GM12878 (cell line): ENCODE results near the gene PLEKHM1. TPM values are rescaled to one million over a fixed set of nuclear protein-coding genes. Genes with fewer than 3 reads are reported as not detected.

Experiments
- ATAC-seq: fragments of 200-7000 bp; cut with Tn5 transposase; 3 replicates; pipeline ENCODE4 v1.9.1; 2020; ENCODE audit warnings: mild to moderate bottlenecking, moderate library complexity
- BruUV-seq: library from RNA; stranded (reverse); fragments of 400-500 nt; replicated peaks from 2 replicates; lab custom pipeline; 2021; lab: Mats Ljungman, UMichigan
- CTCF ChIA-PET: fragments of 300-600 bp; sonication (Branson Sonifier 250); formaldehyde crosslinking; extraction: SDS; loops from one replicate; lab custom pipeline; 2021; ENCODE audit warnings: inconsistent platforms; lab: Yijun Ruan, JAX
- POLR2A ChIA-PET: fragments of 350-600 bp; formaldehyde crosslinking; extraction: SDS; loops from one replicate; lab custom pipeline; 2021; ENCODE audit warnings: inconsistent platforms; lab: Charles Lee
- RAD21 ChIA-PET: fragments of 300-600 bp; sonication (Branson Sonifier 250); formaldehyde crosslinking; loops from one replicate; lab custom pipeline; 2023; ENCODE audit warnings: antibody characterized with exemption; ENCODE audit not compliant: unreplicated experiment; lab: Charles Lee
- SMC1A ChIA-PET: fragments of 300-600 bp; sonication (Branson Sonifier 250); formaldehyde crosslinking; loops from one replicate; lab custom pipeline; 2023; ENCODE audit not compliant: unreplicated experiment, uncharacterized antibody; lab: Charles Lee
- DNase-seq: peaks from one replicate; pipeline ENCODE4 v3.0.0-alpha.2; 2011; ENCODE audit warnings: low read depth, low spot score
- FAIRE-seq: peaks from 3 replicates; lab custom pipeline; 2011; peaks lifted over from hg19 to GRCh38; lab: Jason Lieb, UNC
- H2AFZ ChIP-seq: 2 replicates; pipeline ENCODE4 v1.6.0; 2011; ENCODE audit warnings: low read depth, low read length, control low read depth; ENCODE audit not compliant: control insufficient read depth
- H3K27ac ChIP-seq: 2 replicates; pipeline ENCODE4 v1.5.1; 2011; ENCODE audit warnings: control low read depth; ENCODE audit not compliant: control insufficient read depth, insufficient read depth
- H3K27me3 ChIP-seq, 2 experiments: replicated peaks in 1 of 2; 2 replicates each; pipeline versions ENCODE4 v1.6.0 to v1.6.1; 2011; ENCODE audit warnings: low read length in 1 of 2; ENCODE audit not compliant: control insufficient read depth in 2 of 2, insufficient read depth in 2 of 2
- H3K36me3 ChIP-seq, 2 experiments: 2 replicates each; pipeline ENCODE4 v1.5.1; 2011; ENCODE audit warnings: low read length in 1 of 2; ENCODE audit not compliant: control insufficient read depth in 2 of 2, insufficient read depth in 2 of 2
- H3K4me1 ChIP-seq: 2 replicates; pipeline ENCODE4 v1.6.1; 2011; ENCODE audit warnings: mild to moderate bottlenecking, low read length, moderate library complexity, mixed read lengths; ENCODE audit not compliant: control insufficient read depth, insufficient read depth
- H3K4me2 ChIP-seq: 2 replicates; pipeline ENCODE4 v1.6.0; 2011; ENCODE audit warnings: control low read depth; ENCODE audit not compliant: control insufficient read depth, insufficient read depth
- H3K4me3 ChIP-seq: fragments of 200-600 bp; sonication (generic); 2 replicates; pipeline ENCODE4 v1.5.1; 2016
- H3K79me2 ChIP-seq: 2 replicates; pipeline ENCODE4 v1.6.0; 2011; ENCODE audit warnings: low read length; ENCODE audit not compliant: control insufficient read depth, insufficient read depth
- H3K9ac ChIP-seq: 2 replicates; pipeline ENCODE4 v1.8.0; 2011; ENCODE audit warnings: low read length, control low read depth, mixed read lengths; ENCODE audit not compliant: control insufficient read depth, insufficient read depth
- H3K9me3 ChIP-seq: replicated peaks from 3 replicates; pipeline ENCODE4 v1.5.1; 2011; ENCODE audit warnings: mild to moderate bottlenecking, low read length; ENCODE audit not compliant: control insufficient read depth, insufficient read depth
- H4K20me1 ChIP-seq: 2 replicates; pipeline ENCODE4 v1.6.0; 2011; ENCODE audit not compliant: control insufficient read depth, insufficient read depth
- ASH2L ChIP-seq: fragments of 300-600, 200-600 bp; sonication (generic); IDR thresholded peaks from 2 replicates; pipeline ENCODE4 v1.6.1; 2017; ENCODE audit warnings: low read depth, mild to moderate bottlenecking, borderline replicate concordance
- CEBPZ ChIP-seq: fragments of 150-350 bp; IDR thresholded peaks from 2 replicates; pipeline ENCODE4 v1.6.1; 2016; ENCODE audit warnings: low read depth, low read length
- CUX1 ChIP-seq: IDR thresholded peaks from 2 replicates; pipeline ENCODE4 v1.6.1; 2012; ENCODE audit warnings: improper control_type of control experiment, low read depth, low read length; ENCODE audit not compliant: insufficient replicate concordance
- IRF5 ChIP-seq: fragments of 450-650 bp; IDR thresholded peaks from 2 replicates; pipeline ENCODE4 v1.6.1; 2017; ENCODE audit warnings: borderline replicate concordance
- MTA2 ChIP-seq: fragments of 450-650 bp; IDR thresholded peaks from 2 replicates; pipeline ENCODE4 v1.6.1; 2016; ENCODE audit warnings: low read depth, mild to moderate bottlenecking, moderate library complexity
- NR2C1 ChIP-seq: fragments of 450-650 bp; IDR thresholded peaks from 2 replicates; pipeline ENCODE4 v1.6.1; 2017; ENCODE audit warnings: antibody characterized with exemption, mild to moderate bottlenecking, moderate library complexity
- NRF1 ChIP-seq: conservative IDR thresholded peaks from 2 replicates; pipeline ENCODE4 v1.6.1; 2011; ENCODE audit warnings: mild to moderate bottlenecking, low read depth, low read length, improper control_type of control experiment
- RAD51 ChIP-seq: fragments of 450-650 bp; IDR thresholded peaks from 2 replicates; pipeline ENCODE4 v1.6.1; 2016; ENCODE audit warnings: moderate library complexity, mild to moderate bottlenecking, inconsistent platforms
- SIN3A ChIP-seq: IDR thresholded peaks from 2 replicates; pipeline ENCODE4 v1.6.1; 2012; ENCODE audit warnings: low read depth, low read length, improper control_type of control experiment
- SMARCA5 ChIP-seq: fragments of 450-650 bp; IDR thresholded peaks from 2 replicates; pipeline ENCODE4 v1.6.1; 2017; ENCODE audit warnings: mild to moderate bottlenecking
- ZZZ3 ChIP-seq: IDR thresholded peaks from 2 replicates; pipeline ENCODE4 v1.6.1; 2011; ENCODE audit warnings: low read depth; ENCODE audit not compliant: control insufficient read depth, insufficient read length
- WGBS: methylation state at CpG from one replicate; pipeline ENCODE4 v1.1.6; 2016; ENCODE audit warnings: low lambda C conversion rate; ENCODE audit not compliant: insufficient replicate concordance, insufficient coverage; ENCODE audit errors: missing lambda C conversion rate; 5-methylcytosine and 5-hydroxymethylcytosine counted together
- in situ Hi-C: fragments of 300-500 bp; cut with MboI; formaldehyde crosslinking; loops from 9 replicates; pipeline ENCODE4 v1.14.3; 2018; ENCODE audit warnings: mixed read lengths
- intact Hi-C: fragments of 100-400 bp; cut with micrococcal nuclease; formaldehyde crosslinking; loops from one replicate; pipeline ENCODE4 v1.14.2; 2022; ENCODE audit not compliant: unreplicated experiment
- polyA plus RNA-seq, 11 experiments: library from polyadenylated mRNA; depleted of rRNA in 4 of 11; unstranded in 6 of 11; stranded (reverse) in 5 of 11; fragments of >200 nt; fragmentation: Nextera tagmentation in 4 of 11; fragmentation: Illumina TruSeq in 1 of 11; extraction: Ambion mirVana in 4 of 11; extraction: Trizol in 1 of 11; gene quantifications; 1 replicate in 1 of 11; 2 replicates in 10 of 11; pipeline versions ENCODE4 v1.2.1 to v1.2.3, GENCODE V29; 2011 to 2016; ENCODE audit warnings: inconsistent platforms in 2 of 11, missing spikeins in 2 of 11, low read depth in 1 of 11
- total RNA-seq, 4 experiments: library from RNA; depleted of rRNA in 3 of 4; stranded (reverse); fragments of >200 nt in 3 of 4; fragmentation: Illumina TruSeq in 1 of 4; extraction: Trizol in 1 of 4; gene quantifications; 2 replicates each; pipeline versions ENCODE4 v1.2.1 to v1.2.3, GENCODE V29; 2013 to 2021

Gene PLEKHM1
- total and polyA plus RNA-seq, 10 of the 15 experiments (the other 5 are each of a cell fraction or from before 2014, with no cell fraction given): 0.21 to 27.8 (median 9.4) TPM

GRCh38 chr17:45408611-45409421 is 81.7 kb downstream of the PLEKHM1 start:
- WGBS: 1% methylated on average over 11 of the region's 11 CpGs
- TF ChIP-seq NR2C1 (no peak), SIN3A (no peak), CUX1 (no peak), ZZZ3 (no peak), CEBPZ (no peak), RAD51 (no peak), NRF1 (no peak), IRF5 (no peak), MTA2 (no peak), SMARCA5 (no peak), ASH2L (no peak)

More at GRCh38 chr17:45408611-45409421, 81.7 kb downstream of the PLEKHM1 start:
- peaks cover 45% of the 10 kb centered on the region for H3K4me1 ChIP-seq
- H3K36me3 ChIP-seq: peaks cover 8 to 11% of the 10 kb centered on the region in 2 experiments
- H3K9me3 ChIP-seq: no peaks in the 10 kb centered on the region
- no peaks in the 10 kb centered on the region for H3K27me3 ChIP-seq
- no peak overlapping the region for H2AFZ ChIP-seq
- peaks cover 37% of the 10 kb centered on the region for H3K79me2 ChIP-seq
- ATAC-seq (no peak), DNase-seq (no peak), FAIRE-seq (no peak)
- H3K27ac ChIP-seq: peak overlapping the region; percentile 92
- peak overlapping the region; percentile 94 for H3K4me2 ChIP-seq
- H4K20me1 ChIP-seq: no peaks in the 10 kb centered on the region
- ChIA-PET SMC1A (interaction anchor here (0.7 to 2.1 kb wide), 9 partner anchors 7 to 260 kb away, joined by 3 to 7 read pairs (median 4); partner anchors contain the start of gene PLEKHM1), RAD21 (interaction anchor here (0.5 to 2.8 kb wide), 8 partner anchors 13 to 105 kb away, joined by 3 to 7 read pairs (median 4); partner anchors contain the start of gene MAP3K14), POLR2A (interaction anchor here (0.9 to 1.7 kb wide), 9 partner anchors 7 to 177 kb away, joined by 3 to 5 read pairs (median 4); partner anchors contain the start of gene MAP3K14), CTCF (interaction anchor here (1.0 to 5.8 kb wide), 8 partner anchors 15 to 132 kb away, joined by 3 to 67 read pairs (median 4); no protein-coding TSS in a partner anchor)
- no TSS peak for BruUV-seq
- peak overlapping the region; percentile 91 for H3K9ac ChIP-seq
- in situ Hi-C loops: loop anchor here (25.0 kb wide), 1 partner anchor 428 kb away; the partner anchor contains the start of gene SPPL2C
- intact Hi-C loops: no loop called here
- H3K4me3 ChIP-seq: peak overlapping the region; percentile 89
